GM19468 (cell line): Measurements from ENCODE around the gene DLX4.

Source experiments
- ATAC-seq: cut with Tn5 transposase; IDR thresholded peaks from one replicate; pipeline ENCODE4 v1.9.1; 2021; ENCODE audit warnings: mild to moderate bottlenecking, moderate library complexity, moderate number of reproducible peaks; ENCODE audit not compliant: unreplicated experiment; ENCODE audit errors: extremely low read depth

The DLX4 gene

DNA sequence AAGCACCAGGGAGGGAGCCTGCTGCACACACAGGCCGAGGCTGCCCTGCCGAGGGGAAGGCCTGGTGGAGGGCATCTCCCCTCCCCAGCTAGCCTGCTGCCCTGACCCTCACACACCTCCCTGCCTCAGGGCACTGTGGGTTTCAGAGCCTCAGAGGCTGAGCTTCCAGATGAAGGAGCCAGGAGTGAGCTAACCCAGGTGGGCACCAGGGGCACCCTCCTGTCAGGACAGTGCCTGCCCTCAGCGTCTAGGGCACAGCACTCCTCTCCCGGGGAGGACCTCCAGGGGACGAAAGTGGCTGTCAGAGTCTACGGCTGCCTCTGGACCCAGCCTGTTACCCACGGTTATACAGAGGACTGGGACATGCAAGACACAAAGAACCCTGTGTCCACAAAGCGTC lies 22.8 kb upstream of the DLX4 start:
- no peak for ATAC-seq

DNA sequence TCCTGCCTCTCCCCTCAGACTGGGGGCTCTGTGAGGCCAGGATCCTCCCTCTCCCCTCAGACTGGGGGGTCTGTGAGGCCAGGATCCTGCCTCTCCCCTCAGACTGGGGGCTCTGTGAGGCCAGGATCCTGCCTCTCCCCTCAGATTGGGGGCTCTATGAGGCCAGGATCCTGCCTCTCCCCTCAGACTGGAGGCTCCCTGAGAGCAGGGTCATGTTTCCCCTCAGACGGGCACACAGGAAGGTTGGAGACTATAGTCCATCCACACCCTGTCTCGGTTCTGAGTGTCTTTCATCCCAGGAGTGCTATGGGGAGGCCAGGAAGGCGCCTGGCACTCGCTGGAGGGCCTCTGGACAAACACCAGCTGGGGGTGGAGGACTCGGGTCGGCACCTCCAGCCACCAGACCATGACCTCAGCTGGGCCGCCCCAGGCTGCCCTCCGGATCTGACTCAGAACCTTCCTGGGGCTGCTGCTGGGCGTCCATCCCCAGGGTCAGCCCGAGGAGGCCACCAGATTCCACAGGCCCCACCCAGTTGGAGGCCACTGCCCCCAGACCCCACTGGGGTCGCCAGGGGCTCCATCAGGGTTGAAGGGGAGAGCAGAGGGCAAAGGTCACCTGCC lies 21.9 kb upstream of the DLX4 start:
- no peak for ATAC-seq

DNA sequence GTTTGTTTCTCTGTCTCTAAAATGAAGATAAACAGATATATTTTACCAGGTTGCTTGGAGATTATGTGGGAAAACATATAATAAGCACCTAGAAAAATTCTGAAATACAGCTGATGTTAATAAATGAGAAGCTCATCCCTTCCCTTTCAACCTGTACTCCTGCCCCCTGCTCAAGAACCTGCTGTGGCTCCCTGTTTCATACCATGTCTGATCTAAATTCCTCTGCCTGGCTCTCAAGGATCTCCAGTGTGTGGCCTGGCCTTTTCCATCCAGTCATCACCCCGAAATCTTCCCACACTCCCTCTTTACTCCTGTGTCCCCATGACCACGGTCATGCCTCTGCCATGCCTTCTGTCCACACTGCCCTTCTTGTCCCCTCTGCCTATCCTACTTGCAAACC lies 19.4 kb upstream of the DLX4 start:
- no peak for ATAC-seq

DNA sequence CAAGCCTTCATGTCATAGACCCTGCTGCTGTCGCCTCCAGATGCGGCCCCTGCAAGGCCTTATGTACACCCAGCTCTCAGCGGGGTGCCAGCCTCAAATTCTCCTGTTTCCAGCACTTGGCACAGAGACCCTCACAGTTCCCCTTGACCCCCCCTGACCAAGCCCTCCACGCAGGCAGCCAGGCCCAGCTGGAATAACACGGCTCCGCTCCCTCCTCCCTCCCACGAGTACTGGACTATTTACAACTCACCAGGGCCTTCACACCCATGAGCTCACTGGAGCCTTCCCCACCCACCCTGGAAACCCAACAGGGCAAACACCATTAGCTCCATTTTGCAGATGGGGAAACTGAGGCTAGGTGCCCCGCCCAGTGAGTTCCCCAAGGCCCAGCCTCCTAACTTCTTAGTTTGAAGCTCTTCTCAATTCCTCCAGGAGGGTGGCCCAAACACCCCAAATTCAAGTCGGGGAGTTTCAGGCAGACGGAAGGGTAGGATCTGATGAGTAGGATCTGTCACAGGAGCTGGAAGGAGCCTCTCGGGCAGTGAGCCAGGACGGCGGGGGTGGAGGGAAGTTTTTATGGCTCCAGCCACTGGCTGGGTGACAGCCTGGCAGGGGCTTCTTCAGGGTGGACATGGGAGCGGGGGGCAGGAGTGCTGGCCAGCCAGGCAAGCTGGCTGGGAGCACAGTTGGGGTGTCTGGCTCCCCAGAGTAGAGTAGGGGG lies 17.5 kb upstream of the DLX4 start:
- ATAC-seq = no peak

DNA sequence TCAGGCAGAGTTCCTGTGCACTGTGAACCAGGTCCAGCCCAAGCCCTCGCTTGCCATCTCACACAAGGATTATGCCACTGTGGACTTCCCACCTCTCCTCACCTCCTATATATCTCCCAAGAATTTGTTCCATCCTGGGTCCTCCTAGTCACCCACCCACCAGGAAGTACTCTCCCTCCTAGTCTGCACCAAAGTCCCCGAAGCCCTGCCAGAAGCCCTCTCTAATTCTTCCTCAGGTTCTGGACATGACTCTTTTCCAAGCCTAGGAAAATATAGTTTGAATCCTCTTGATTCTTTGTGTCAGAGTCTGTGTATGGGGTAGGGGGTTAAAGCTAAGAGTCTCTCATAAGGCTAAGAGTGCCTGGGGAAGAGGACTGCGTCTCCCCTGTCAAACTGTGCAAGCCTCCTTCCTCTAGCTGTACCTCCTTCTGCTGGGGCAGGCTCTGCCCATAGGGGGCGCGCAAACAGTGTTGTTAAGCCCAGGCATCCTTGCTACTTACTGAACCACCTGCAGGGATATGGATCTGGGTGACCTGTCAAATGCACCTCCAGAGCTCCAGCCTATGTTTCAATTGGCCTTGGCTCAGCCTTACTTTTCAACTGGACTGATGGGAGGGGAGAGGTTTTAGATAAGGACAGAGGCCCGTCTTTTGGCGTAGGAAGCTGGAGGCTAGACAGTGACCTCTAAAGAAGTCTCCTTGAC lies 16.6 kb upstream of the DLX4 start:
- ATAC-seq = no peak

DNA sequence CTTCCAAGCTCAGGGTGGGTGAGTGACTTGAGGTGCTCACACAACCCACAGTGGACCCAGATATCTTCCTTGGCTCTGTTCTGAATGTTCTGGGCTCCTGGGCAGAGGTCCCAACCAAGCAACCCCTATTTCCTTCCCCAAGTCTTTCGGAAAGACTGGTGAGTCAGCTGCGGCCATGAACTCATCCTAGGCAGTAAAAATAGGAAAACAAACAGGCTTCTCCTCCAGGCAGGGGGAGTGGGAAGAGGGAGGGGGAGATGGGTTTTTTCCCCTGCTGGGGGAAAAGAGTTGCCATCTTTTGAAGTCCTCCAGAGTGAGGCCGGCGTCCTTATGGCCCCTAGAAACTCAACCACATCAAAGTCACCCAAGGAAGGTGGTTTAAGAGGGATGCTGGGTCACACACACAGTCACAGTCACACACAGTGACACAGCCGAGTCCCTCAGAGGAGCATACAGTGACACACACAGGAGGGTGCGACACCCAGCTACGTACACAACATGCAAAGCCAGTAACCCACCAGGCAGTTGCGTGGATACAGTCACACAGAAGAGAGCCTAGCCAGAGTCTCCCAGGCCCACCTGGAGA lies 16.0 kb upstream of the DLX4 start:
- no peak for ATAC-seq

DNA sequence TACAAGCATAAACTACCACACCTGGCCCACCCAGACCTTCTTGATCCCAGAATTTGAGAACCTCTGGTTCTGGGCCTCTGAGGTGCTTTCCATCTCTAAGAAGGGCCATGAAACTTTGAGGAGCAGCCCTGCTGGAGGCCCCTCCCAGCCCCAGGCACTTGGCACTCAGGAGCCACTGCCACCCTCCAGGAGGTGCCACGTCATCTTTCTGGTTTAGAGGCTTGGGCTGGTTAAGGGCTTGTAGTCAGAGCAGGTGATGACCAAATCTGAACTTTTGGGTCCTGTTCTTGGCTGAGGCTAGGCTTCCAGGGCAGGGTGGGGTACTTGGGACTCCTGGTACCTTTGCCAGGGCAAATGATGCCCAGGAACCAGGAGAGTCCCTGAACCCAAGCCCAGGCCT lies 13.8 kb upstream of the DLX4 start:
- no peak for ATAC-seq

DNA sequence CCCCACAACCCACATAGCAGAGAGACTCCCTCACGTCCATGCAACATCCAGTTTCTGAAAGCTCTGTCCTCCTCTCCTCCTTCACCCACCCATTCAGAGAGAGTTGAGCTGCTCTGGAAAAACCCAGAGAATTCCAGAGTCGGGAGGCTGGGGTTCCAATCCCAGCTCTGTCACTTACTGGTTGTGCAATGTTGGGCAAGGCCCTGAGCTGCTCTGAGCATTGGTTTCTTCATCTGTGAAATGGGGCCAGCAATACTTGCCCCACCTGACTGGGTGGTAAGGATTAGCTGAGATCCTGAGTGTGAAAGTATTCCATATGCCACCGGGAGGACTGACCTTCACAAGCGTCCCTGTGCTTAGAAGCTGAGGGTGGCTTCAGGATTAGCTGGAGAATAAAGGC lies 12.2 kb upstream of the DLX4 start:
- no peak for ATAC-seq

DNA sequence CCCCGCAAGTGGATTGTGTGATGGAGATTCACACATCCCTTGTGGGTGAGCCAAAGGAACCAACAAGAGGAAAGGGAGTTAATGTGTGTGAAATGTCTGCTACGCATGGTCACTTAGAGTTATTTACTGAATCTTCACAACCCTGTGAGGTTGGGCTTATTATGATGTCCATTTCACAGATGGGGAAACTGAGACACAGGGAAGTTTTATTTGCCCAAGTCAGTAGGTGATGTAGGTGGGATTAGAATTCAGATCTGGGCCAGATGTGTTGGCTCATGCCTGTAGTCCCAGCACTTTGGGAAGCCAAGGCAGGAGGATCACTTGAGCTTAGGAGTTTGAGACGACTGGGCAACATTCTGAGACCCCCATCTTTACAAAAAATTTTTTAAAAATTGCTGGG lies 11.6 kb upstream of the DLX4 start:
- no peak for ATAC-seq

DNA sequence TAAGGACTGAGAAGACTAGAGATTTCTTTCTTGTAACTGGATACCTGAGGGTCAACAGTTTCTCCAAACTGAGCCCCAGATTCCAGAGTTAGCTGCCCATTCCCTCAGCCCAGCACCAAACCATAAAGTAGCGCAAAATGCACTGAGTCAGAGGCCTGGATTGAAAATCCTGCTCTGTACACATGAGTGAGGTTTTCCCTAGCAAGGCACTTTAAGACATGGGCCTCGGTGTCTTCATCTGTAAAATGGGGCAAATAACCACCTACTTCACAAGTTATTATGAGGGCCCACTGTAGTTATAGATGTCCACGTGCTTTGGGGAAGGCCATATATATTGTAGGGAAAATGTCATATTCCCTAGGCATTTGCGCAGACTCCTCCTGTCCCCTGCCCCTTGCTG lies 10.3 kb upstream of the DLX4 start:
- no peak for ATAC-seq

DNA sequence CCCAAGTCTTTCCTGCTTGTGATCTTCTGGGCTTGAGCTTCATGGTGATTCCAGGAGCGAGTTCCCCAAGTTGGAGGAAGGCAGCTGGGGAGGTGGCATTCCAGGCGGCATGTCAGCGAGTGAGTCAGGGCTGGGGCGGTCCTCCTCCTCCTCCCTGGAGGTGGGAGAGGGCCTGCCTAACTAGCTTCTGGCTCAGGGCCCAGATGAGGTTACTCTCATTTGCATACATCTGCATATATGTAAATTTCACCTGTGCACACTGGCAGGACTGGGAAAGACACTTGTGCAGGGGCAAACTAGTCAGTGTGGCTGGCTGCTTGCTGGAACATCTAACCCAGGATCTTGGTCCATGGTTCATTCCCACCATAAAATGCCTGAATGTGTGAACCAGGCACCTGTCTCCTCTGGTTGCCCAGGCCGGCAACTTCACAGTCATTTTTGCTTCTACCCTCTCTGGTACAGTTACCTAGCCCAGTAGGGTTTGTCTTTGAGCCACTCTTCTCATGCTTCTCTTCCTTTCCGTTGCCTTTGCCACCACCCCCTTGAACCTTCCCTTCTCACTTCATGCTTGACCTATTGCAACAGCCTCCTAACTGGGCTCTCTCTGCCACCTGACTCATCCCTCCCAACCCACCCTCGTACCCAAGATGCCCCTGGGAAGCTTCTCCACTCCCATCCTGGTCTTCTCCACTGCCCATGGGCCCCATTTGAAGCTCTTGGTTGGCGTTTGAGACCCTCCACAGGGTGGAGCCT lies 9.6 kb upstream of the DLX4 start:
- ATAC-seq = no peak

DNA sequence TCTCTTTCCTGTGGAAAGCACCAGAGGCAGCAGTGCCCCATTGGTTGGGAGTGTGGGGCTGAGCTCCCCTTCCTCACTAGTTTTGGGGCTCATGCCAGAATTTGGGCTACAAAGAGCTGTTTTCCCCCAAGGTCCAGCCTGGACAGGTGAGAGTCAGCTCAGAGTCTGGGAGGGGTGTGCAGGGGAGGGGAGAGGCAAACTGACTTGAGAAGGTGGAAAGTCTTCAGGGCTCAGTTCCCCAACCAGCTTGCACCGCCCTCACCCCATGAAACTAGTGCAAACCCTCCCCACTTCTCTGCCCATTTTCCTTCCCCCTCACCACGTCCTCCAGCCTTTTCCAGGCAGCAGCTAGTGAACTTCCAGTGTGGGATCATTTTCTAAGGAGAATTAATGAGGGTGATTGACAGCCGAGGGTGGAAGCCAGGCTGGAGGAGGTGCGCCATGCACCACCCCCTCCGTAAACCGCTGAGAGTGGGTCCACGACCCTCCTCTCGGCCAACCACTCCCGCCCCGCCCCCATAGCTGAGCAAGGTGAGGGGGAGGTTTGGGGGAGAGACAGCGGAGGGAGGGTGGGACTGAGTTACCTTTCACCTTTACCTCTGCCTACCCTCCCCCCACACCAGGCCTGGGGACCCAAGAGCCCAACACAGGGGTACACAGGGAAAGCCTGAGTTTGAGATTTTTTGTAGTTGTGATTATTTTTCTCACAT lies 6.2 kb upstream of the DLX4 start:
- no peak for ATAC-seq

DNA sequence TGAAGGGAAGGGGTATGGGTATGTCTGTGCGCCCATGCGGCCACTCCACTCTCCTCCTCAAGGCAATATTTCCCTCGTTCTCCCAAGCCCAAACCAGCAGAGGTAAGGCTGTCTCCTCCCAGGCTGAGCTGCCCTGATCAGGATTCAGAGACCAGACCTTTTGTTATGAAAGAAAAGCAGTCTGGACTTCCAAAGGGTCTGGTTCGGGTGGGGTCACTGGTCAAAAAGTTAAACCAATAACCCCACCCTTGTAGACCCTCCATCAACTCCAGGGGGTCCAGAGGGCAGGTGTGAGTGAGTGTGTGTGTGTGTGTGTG lies 5.7 kb upstream of the DLX4 start:
- no peak for ATAC-seq

DNA sequence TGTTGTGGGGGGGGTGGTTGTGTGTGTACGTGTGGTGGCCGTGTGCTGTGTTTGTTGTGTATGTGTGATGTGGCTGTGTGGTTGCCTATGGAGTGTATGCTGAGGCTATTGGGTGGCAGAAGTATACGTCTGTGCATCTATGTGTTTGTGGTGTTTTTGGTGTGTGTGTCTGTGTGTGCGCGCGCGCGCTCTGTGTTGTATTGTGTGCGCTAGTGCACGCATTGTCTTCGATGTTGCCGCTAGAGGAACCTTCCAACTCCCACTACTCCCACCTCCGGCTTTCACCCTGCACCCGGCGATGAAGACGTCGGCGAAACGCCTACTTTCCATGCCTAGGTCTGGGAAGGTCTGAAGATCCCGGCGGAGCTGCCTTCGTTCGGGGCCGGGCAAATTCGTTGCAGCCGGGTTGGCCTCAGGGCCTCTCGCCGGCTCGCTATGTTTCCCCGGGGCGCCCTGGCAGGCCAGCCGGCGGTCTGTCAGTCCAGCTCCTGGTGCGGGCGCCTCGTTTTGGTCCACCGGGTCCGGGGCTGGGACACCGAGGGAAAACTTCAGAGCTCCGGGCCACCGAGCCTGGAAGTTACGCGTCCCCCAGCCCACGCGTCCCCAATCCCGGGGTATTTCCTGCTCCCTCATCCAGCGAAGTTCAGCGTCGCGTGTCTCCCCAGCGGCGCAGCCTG lies 5.2 kb upstream of the DLX4 start:
- no peak for ATAC-seq

DNA sequence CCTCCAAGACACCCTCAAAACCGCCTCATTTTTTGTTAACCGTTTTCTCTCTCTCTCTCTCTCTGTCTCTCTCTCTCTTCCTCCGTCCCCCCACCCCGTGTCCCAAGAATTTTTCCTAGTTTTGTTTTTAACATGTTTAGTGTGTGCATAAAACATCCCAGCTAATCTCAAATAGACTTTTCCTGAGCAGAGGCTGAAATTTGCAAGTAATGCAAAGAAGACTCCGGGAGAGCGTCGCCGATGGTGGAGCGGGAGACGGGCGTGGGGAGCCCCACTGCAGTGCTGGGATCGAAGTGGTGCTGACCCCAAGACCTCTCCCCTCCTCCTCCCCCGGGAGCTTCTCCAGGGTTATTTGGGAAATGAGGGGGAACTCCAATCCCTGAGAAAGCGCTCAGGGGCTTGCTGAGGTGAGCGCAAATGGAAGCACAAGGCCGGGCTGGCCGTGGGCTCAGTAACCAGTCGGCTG lies 4.7 kb upstream of the DLX4 start:
- no peak for ATAC-seq

DNA sequence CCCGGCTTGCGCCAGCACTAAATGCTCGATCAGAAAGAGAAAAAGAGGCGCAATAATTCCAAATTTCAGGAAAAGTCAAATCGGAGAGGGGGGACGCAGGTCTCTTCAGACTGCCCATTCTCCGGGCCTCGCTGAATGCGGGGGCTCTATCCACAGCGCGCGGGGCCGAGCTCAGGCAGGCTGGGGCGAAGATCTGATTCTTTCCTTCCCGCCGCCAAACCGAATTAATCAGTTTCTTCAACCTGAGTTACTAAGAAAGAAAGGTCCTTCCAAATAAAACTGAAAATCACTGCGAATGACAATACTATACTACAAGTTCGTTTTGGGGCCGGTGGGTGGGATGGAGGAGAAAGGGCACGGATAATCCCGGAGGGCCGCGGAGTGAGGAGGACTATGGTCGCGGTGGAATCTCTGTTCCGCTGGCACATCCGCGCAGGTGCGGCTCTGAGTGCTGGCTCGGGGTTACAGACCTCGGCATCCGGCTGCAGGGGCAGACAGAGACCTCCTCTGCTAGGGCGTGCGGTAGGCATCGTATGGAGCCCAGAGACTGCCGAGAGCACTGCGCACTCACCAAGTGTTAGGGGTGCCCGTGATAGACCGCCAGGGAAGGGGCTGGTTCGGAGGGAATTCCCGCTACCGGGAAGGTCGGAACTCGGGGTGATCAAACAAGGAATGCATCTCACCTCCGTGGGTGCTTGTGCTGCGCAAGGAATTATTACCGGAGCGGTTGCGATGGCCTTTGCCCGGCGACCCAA lies 4.0 kb upstream of the DLX4 start:
- no peak for ATAC-seq

DNA sequence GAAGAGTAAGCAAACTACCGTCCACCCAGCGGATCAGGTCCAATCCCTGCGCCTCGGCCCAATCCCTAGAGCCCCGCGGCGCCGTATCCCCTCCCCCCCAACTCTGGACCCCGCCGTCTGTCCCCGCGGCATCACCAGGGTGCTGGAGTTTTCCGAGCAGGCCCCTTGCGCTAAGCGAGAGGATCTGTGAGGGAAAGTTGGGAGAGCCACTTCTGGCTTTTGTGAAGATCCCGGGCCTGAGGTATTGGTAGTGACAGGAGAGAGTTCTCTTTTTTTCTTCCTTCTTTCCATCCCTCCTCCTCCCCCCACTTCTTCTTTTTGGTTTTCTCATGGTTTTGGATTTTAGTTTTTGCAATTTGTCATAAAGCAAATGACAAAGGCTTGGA lies 3.5 kb upstream of the DLX4 start:
- ATAC-seq = no peak

DNA sequence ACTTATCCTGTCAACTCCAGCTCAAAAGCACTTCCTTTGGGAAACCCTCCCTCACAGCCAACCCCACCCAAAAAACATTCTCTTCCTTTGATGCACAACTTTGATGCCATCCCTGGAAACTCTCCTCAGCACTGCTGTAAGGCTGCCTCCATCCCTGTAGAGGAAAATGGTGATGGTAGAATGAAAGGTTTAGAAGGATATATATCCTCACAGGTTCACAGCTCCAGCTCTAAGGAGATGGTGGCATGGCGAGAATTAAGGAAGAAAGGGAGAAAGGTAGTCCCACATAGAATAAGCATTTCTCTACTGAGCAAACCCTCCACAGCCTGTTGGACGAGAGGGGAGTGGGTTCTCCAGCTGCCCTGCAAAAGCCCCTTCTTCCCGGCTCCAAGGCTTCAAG lies 2.2 kb upstream of the DLX4 start:
- no peak for ATAC-seq

DNA sequence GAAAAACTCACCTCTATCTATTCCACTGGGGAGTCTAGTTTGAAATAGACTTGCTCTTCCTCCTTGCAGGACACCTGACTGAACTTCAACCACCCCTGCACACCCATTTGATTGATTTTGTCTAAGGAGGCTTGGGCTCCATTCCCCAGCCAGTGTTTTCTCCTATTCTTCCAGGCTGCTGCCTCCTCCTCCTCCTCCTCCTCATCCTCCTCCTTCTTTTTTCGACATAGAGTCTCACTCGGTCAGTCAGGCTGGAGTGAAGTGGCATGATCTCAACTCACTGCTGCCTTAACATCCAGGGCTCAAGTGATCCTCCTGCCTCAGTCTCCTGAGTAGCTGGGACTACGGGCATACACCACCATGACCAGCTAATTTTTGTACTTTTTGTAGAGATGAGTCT lies 1.8 kb upstream of the DLX4 start:
- ATAC-seq = no peak
